DLD1 (cell line): ENCODE data around the gene SIN3B.
"Not testable (repeated sequence)": the region's sequence is repeated elsewhere in the genome, so short reads cannot be mapped to it uniquely, and the experiment has no call there.

Experiments used
- in situ Hi-C: cut with HindIII; loops from 2 replicates; pipeline ENCODE4 v1.10.0; 2017; ENCODE audit warnings: low sequenced_read_pairs

Gene SIN3B

GRCh38 chr19:16862826-16863415, 33.7 kb downstream of the SIN3B start:
- in situ Hi-C loops = no loop called here

GRCh38 chr19:16867211-16867610, 38.0 kb downstream of the SIN3B start:
- in situ Hi-C loops = no loop called here

DNA sequence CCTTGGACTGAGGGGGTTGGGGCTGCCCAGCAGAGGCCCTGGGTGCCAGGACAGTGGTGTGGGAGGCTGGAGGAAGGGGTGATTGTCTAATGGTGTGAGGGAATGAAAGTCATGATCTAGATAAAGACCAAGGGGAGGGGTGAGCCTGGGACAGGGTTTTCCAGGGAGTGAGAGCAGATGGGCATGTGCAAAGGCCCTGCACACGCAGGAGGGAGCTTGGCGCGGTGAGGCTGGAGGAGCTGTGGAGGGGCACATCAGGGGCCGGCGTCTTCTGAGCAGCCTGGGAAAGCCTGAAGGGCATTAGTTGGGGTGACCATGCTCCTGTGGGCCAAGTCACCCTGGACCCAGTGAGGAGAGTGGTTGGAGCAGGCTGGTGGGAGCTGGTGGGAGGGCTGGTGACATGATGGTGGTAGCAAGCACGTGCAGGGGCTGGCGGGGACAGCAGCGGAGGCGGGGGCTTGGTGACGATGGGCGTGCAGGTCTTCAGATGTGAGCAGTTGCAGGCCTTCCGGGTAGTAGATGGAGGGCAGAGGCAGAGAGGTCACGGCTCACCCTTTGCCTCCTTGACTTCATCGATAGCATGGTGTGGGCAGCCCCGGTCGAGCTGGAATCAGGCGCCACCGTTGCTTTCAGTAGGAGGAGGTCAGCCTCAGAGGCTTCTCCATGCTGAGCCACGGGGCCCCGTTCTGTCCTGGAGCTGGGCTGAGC, 39.4 kb downstream of the SIN3B start:
- in situ Hi-C loops = no loop called here

- in situ Hi-C loops = no loop called here
These were observed 40.3 kb downstream of the SIN3B start for GRCh38 chr19:16869331-16869972.

DNA sequence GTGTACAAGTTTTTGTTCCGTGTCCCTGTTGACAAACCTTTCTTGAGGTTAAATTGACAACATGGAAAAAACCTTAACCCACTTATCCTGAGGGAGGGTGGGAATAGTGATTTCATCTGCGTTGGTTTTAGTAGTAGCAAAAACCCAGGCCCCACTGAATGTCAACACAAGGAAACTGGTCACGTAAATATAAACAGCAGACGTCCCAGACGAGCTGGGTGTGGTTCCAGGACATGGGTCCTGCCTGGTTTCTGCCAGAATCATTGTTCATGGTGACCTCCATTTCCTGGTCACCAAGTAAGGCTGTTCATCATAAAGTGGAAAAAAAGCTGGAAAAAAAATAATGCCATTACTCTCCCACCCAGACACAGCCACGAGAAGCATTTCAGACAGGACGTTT, 42.7 kb downstream of the SIN3B start:
- in situ Hi-C loops = no loop called here

DNA sequence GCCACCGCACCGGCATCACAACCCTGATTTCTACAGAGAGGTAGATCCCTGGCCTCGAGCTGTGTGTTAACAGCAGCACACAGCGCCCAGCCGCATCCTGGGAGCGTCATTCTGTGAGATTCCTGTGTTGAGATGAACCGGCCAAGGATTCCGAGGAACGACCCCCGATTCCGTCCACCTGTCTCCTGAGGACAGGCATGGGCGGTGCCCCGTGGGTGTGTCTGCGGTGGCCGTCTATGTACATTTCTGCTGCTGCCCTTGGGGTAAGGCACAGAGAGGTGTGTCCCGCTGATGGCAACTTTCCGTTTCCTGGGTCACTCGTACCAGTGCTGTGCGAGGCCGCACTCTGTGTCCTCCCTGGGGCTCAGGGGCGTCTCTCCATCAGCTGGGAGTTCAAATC, 43.5 kb downstream of the SIN3B start:
- in situ Hi-C loops = no loop called here

DNA sequence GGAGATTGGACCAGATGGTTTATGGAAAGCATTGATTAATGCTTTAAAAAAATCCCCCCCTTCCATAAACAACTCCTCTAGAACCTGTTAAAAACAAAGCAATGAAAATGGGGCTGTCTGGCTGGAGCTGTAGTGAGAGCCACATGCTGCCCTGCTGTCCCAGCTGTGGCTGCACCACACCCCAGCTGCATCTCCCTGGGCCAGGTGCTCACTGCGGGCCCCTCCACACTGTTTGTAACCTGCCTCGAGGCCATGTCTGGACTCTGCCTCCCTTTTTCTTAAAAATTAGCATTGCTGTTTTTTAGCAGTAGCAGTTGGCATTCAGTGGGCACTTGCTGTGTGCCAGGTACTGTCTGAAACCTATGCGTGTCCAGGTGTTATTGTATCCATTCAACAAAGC, 44.4 kb downstream of the SIN3B start:
- in situ Hi-C loops = no loop called here

- in situ Hi-C loops = no loop called here
These were observed 45.2 kb downstream of the SIN3B start for GRCh38 chr19:16874250-16874977.

GRCh38 chr19:16874978-16875299, 45.7 kb downstream of the SIN3B start:
- in situ Hi-C loops = not testable (repeated sequence)

GRCh38 chr19:16875584-16876555, 46.7 kb downstream of the SIN3B start:
- in situ Hi-C loops = no loop called here

GRCh38 chr19:16876904-16877361, 47.7 kb downstream of the SIN3B start:
- in situ Hi-C loops = no loop called here

DNA sequence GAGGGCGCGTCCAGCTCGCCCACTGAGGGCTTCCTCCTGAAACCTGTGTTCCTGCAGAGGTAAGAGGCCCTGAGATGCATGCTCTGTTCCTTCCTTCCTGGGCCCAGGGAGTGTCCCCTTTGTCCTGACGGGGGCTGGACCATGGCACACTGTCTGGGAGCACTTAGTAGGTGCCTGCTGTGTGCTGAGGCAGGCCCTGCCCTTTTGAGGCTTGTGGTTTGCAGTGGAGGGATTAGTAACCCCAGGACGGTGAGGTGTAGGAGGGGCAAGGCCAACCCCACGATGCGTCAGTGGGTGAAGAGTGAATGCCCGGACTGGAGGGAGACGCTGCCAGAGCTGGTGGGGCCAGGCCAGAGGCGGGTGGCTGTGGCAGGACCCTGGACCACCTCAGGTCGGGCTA, 48.4 kb downstream of the SIN3B start:
- in situ Hi-C loops = no loop called here

GRCh38 chr19:16878181-16878965, 49.2 kb downstream of the SIN3B start:
- in situ Hi-C loops = no loop called here

DNA sequence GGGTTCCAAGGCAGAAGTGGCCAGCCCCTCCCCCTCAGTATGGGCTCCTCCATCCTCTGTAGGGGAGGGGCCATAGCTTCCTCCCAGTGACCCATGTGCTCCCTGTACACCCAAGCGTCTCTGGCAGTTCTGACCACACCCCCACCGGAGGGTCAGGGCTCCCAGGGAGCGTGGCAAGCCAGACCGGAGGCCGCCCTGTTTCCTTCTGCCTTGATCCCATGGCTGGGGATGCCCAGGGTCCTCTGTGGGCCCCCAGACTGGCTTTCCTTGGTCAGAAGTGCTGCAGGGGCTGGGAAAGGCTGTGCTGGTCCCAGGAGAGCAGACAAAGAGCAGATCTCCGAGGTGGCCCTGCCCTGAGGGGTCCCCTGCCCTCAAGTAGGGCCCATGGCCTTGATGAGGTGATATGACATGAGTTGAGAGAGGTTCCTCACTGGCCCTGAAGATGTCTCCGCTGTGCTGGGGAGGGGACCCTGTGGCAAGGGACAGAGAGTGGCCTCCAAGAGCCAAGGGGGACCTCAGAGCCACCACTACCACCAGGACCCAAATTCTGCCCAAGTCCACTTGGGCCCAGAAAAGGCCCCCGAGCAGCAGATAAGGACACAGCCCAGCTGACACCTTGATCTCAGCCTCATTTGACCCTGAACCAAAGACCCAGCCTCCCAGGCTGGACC, 51.8 kb downstream of the SIN3B start:
- in situ Hi-C loops = no loop called here

DNA sequence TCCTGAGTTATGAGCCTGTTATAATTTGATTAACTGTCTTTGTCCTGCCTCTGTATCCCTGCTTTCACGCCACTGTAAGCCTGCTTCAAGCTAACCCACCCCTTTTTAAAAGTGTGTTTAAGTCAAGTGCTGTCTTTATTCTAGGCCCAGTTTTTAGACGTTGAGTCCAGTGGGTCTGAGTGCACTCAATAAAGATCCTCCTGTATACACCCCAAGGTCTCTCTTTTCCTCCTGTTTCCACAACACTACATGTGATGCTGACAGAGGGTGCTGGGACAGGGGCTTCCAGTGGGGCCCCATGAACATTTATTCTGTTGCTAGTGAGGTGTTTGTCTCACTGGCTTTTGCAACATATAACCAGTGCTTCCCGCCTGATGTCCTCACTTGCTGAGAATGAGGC, 52.9 kb downstream of the SIN3B start:
- in situ Hi-C loops = no loop called here

DNA sequence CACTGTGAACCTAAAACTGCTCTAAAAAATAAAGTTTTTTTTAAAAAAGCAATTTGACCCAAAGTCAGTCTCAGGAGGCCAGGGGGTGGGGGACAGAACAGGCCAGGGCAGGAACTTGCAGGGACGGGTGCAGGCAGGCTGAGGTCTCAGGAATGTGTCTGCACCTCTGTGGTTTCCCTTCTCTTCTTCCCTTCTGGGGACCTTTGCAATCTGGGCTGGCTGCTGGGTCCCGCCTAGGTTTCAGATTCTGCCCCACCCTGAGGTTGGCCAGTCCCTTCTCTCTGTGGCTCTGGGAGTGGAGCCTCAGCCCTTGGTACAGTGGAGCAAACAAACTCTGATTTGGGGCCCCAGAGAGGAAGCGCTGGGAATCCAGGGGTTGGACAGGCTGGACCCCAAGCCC, 54.3 kb downstream of the SIN3B start:
- in situ Hi-C loops = no loop called here

- in situ Hi-C loops = no loop called here
These were observed 56.0 kb downstream of the SIN3B start for GRCh38 chr19:16885166-16885565.

- in situ Hi-C loops = no loop called here
These were observed 57.2 kb downstream of the SIN3B start for GRCh38 chr19:16886305-16886880.
